ENCODE data around the gene RAB21.

Gene RAB21

DNA sequence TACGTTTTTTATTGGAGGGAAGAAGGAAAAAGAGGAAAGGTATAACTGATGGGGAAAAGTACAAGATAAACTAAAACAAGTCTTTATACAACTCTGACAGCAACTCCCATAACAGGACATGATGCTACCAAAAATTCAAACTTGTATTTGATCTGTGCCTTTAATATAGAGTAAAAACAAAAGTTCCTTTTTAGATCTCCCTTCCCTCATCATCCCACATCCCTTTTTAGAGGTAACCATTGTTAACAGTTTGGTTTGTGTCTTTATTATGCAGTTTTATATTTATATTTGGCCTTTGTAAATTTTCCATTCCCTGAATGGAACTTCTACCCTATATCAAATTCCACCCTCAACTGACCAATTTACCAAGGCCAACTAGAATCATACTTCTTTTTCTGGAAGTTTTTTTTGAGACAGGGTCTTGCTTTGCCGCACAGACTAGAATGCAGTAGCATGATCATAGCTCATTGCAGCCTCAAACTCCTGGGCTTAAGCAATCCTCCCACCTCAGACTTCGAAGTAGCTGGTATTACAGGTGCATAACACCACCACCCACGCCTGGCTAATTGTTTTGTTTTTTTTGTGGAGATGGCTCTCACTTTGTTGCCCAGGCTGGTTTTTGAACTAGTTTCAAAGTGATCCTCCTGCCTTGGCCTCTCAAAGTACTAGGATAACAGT is 36.9 kb downstream of the RAB21 start:
- Histone ChIP-seq H3K4me3 (ENCODE audit: low read depth, low read length) (no peak overlapping the region), H3K27me3 (ENCODE audit: insufficient read depth, low read depth, severe bottlenecking) (no peaks in the 10 kb centered on the region), H3K27ac (no peak overlapping the region), H3K9me3 (ENCODE audit: severe bottlenecking) (no peaks in the 10 kb centered on the region), H3K36me3 (peaks cover 8% of the 10 kb centered on the region)
- no peak for DNase-seq
- TF ChIP-seq, protein P1, sequence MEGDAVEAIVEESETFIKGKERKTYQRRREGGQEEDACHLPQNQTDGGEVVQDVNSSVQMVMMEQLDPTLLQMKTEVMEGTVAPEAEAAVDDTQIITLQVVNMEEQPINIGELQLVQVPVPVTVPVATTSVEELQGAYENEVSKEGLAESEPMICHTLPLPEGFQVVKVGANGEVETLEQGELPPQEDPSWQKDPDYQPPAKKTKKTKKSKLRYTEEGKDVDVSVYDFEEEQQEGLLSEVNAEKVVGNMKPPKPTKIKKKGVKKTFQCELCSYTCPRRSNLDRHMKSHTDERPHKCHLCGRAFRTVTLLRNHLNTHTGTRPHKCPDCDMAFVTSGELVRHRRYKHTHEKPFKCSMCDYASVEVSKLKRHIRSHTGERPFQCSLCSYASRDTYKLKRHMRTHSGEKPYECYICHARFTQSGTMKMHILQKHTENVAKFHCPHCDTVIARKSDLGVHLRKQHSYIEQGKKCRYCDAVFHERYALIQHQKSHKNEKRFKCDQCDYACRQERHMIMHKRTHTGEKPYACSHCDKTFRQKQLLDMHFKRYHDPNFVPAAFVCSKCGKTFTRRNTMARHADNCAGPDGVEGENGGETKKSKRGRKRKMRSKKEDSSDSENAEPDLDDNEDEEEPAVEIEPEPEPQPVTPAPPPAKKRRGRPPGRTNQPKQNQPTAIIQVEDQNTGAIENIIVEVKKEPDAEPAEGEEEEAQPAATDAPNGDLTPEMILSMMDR (IDR thresholded peaks at IDR 0.05; ENCODE audit: low read depth, low read length), result no peak

DNA sequence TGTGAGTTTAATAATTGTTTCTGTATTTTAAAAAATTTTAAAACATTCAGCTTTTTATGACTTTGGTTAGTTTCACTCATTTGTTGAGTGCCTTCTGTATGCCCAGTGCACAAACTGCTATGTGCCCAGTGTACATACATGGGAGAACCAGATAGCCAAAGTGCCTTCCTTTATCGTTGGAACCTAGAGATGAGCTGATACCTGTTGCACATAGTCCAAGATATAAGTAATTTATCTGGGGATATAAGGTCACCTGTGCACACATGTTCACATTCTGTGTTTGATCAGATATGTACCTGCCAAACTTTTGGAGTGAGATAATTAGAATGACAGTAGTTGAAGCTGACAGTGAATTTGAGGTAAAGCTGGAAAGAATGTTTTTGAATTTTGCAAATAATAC is 37.9 kb downstream of the RAB21 start:
- DNase-seq, result no peak
- TF ChIP-seq, protein P1 (IDR thresholded peaks at IDR 0.05; ENCODE audit: low read depth, low read length), result no peak
- Histone ChIP-seq H3K27me3 (ENCODE audit: insufficient read depth, low read depth, severe bottlenecking) (no peaks in the 10 kb centered on the region), H3K27ac (no peak overlapping the region), H3K4me3 (ENCODE audit: low read depth, low read length) (no peak overlapping the region), H3K9me3 (ENCODE audit: severe bottlenecking) (no peaks in the 10 kb centered on the region), H3K36me3 (peaks cover 2% of the 10 kb centered on the region; the same call in 1 of the 2 replicates)

DNA sequence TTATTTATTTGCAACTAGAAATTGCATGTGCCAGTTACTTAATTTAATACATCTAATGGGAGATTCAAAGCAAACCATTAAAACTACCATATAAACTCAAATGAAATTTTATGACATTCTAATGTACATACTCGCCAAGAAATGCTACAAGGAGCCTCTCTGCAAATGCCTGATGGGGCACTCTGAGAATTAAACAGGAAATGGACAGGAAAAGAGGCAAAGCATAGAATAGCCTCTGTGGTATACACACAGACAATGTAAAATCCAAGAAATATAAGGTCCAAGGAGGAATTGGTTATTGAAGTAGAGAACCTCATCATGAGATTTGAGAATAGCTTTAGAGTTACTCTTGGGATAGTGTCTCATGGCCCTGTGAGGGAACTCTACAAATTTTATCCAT is 41.2 kb downstream of the RAB21 start:
- H3K9me3 ChIP-seq (ENCODE audit: severe bottlenecking), result peaks cover 3% of the 10 kb centered on the region
- no peaks in the 10 kb centered on the region for H3K36me3 ChIP-seq
- DNase-seq, result no peak

DNA sequence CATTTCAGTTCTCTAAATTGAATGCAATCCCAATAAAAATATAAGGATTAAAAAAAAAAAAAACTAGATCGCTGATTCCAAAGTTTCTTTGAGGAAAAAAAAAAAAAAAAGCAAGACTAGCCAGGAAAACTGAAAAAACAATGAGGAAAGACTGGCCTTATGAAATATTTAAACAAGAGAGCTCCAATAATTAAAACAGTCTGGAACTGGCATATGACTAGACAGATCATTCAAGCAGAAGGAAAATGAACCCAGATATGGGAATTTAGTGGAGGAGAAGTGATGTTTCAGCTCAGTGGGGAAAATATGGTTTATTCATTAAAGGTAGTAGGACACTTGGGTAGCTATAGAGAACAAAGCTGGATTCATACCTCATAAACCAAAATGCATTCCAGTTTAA is 42.9 kb downstream of the RAB21 start:
- H3K9me3 ChIP-seq (ENCODE audit: severe bottlenecking), result peaks cover 3% of the 10 kb centered on the region
- no peaks in the 10 kb centered on the region for H3K27me3 ChIP-seq (ENCODE audit: insufficient read depth, low read depth, severe bottlenecking)
- no peak overlapping the region for H3K4me3 ChIP-seq (ENCODE audit: low read depth, low read length)
- no peak overlapping the region for H3K27ac ChIP-seq
- no peaks in the 10 kb centered on the region for H3K36me3 ChIP-seq
- TF ChIP-seq, protein P1 (IDR thresholded peaks at IDR 0.05; ENCODE audit: low read depth, low read length), result no peak
- DNase-seq, result no peak

More for the DNA sequence above, 41.2 kb downstream of the RAB21 start:
- H3K4me3 ChIP-seq (ENCODE audit: low read depth, low read length), result no peak overlapping the region
- no peaks in the 10 kb centered on the region for H3K27me3 ChIP-seq (ENCODE audit: insufficient read depth, low read depth, severe bottlenecking)
- H3K27ac ChIP-seq, result no peak overlapping the region
- TF ChIP-seq, protein P1 (IDR thresholded peaks at IDR 0.05; ENCODE audit: low read depth, low read length), result no peak

DNA sequence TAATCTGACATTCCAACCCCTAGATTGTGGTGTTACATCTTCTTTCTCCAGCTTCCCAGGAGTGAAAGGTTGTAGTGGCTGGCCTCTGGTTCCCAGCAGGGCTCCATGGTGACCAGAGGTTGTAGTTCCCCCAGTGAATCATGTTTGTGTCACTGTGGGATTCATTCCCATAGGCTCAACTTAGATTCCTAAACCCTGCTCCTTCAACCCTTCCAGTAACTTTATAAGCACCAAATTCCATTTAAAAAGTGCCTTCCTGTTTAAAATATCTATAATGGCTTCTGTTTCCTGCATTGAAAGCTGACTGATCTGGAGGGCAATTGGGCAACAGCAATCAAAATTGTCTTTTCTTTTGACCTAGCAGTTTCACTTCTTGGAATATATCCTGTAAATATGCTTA is 44.4 kb downstream of the RAB21 start:
- Histone ChIP-seq H3K4me3 (ENCODE audit: low read depth, low read length) (no peak overlapping the region), H3K9me3 (ENCODE audit: severe bottlenecking) (peaks cover 3% of the 10 kb centered on the region), H3K27ac (no peak overlapping the region), H3K27me3 (ENCODE audit: insufficient read depth, low read depth, severe bottlenecking) (no peaks in the 10 kb centered on the region), H3K36me3 (no peaks in the 10 kb centered on the region)
- no peak for DNase-seq
- TF ChIP-seq, protein P1 (IDR thresholded peaks at IDR 0.05; ENCODE audit: low read depth, low read length), result no peak

DNA sequence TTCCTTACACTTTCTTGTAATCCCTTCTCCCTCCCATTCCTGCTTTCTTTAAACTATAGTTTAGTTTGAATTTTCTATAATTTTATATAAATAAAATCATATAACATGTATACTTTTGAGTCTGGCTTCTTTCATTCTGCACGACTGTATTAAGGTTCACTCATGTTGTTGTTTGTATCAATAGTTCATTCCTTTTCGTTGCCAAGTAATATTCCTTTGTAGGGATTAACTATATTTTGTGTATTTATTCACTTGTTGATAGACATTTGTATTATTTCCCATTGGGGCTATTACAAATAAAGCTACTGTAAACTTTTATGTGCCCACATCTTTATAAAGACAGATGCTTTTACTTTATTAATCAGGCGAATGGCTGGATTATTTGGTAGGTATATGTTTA is 45.5 kb downstream of the RAB21 start:
- no peaks in the 10 kb centered on the region for H3K36me3 ChIP-seq
- no peak for DNase-seq
- peaks cover 3% of the 10 kb centered on the region for H3K9me3 ChIP-seq (ENCODE audit: severe bottlenecking)
- no peak overlapping the region for H3K27ac ChIP-seq
- TF ChIP-seq, protein P1 (IDR thresholded peaks at IDR 0.05; ENCODE audit: low read depth, low read length), result no peak
- no peaks in the 10 kb centered on the region for H3K27me3 ChIP-seq (ENCODE audit: insufficient read depth, low read depth, severe bottlenecking)
- no peak overlapping the region for H3K4me3 ChIP-seq (ENCODE audit: low read depth, low read length)
